GM19351 (cell line): ENCODE data around the gene IL19.

Experiments used
- ATAC-seq: cut with Tn5 transposase; IDR thresholded peaks from one replicate; pipeline ENCODE4 v1.9.1; 2021; ENCODE audit warnings: mild to moderate bottlenecking, moderate library complexity; ENCODE audit not compliant: unreplicated experiment

The IL19 gene

DNA sequence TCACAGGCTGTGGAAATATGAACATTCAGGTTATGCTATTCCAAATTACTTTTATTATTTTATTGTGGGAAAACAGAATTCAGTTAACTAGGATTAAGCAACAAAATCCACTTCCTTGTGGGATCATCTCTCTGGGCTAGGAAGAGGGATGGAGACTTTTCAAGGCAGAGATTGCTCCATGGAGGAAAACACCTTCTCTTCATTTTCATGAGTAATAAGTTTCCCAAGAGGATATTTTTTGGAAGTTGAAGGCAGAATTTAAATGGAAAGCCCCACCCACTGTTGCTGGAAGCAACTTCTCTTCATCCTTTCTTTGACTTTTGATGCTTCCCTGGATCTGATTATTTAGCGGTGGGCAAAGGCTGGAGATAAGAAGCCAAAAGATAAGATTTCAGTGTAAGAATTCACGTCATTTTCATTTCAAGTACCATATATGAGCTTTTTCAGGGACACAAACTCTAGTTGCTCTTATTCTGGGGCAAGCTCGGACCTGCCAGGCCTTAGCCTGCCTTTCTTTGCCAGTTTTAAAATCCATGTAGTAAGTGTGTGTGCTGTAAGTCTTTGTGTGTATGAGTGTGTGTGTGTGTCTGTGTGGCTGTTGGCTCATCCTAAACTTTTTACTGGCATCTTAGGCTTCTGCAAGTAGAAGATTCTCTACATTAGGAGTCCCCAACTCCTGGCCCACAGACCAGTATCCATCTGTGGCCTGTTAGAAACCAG, 114.9 kb downstream of the IL19 start:
- no peak for ATAC-seq

DNA sequence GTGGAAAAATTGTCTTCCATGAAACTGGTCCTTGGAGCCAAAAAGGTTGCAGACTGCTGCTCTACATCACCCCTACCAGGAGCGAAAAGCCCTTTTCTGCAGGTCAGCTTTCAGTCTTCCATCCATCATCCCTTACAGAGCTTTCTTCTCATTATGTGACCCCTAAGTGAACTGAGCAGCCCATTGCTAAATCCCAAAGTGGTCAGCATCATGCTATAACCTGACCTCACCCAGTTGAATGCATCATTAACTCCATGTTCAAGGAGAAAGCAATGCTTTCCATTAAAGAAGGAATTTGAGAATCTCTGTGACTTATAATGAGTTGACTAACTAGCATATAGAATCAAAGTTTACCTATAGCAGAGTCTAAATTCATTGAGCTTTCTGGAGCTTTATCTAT, 116.3 kb downstream of the IL19 start:
- ATAC-seq = no peak

DNA sequence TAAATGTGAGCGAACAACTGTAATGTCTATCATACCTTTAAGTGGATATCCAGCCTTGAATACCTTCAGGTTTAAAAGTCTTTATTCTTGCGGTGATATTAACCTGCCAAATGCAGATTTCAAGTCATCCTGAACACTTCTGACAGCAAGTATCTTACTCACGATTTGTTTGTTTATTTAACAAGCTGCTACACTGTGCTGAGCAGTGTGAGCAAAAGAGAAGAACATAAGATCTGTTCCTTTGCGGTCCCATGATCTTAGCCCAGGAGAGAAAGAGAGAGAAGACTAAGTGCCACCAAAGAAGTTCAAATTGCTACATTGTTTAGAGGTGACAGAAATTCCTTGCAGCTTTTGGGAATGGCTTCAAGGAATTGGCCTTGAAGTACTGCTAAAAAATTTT, 117.1 kb downstream of the IL19 start:
- no peak for ATAC-seq

DNA sequence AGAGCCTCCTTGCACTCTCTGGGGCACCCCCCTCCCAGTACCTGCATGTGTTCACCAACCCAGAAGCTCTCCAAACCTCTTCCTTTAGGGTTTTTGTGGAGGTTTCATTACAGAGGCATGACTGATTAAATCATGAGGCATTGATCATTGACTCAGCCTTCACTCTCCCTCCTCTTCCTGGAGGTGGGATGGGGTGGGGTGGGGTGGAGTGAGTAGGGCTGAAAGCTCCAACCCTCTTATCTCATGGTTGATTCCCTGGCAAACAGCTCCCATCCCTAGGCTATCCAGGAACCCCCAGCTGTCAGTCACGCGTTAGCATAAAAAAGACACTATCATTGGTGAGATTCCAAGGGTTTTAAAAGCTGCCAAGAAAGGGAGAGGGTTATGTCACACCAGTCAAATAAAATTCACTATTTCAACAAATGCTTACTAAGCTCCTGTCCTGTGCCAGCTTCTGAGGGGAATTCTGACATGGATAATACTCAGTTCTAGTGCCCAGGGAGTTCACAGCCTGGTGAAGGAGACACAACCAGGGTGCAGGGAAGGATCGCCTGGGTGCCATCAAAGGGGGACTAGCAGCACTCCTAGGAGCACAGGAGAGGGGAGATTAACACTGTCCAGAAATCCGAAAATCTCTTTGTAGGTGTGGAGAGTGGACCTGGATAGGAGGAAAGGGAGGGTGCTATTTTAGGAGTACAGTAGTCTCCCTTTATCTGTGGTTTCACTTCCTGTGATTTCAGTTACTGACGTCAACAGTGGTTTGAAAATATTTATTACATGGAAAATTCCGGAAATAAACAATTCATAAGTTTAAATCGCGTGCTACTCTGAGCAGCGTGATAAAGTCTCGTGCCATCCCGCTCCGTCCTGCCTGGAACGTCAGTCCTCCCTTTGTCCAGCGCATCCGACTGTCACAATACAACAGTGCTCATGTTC, 119.8 kb downstream of the IL19 start:
- ATAC-seq = no peak

DNA sequence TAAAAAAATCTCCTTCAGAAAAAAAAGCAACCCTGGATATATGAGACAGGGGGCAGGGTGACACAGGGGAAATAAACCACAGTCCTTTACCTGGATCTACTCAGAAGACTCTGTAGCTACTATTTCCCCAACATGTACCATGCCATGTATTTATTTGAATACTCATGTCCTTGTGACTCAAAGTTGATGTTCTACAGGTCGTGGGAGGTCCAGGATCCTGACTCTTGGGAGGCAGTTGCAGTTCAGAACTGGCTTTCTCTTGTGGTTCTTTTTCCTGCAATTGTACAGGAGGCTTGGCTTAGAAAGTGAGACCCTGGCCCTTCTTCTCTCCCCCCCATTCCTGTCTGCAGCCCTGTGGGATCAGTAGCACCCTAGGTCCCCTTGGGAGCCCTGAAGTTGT, 120.8 kb downstream of the IL19 start:
- no peak for ATAC-seq
